Cerebellar nuclear complex (tissue), 1 donor: ENCODE results near the gene KIR3DL2.
"Not testable (repeated sequence)": the region's sequence is repeated elsewhere in the genome, so short reads cannot be mapped to it uniquely, and the experiment has no call there.

Experiments used
- DNase-seq, 2 experiments: peaks; one replicate each; lab custom pipeline; 2025; lab: John Stamatoyannopoulos, UW

KIR3DL2 gene

GRCh38 chr19:54850061-54850640, at the start of gene KIR3DL2:
KIR3DL2 (plus strand) TSS chr19:54850443; CDS start chr19:54850476, 33 bp downstream.
- DNase-seq: not testable (repeated sequence)

GRCh38 chr19:54803410-54803809, 46.8 kb upstream of the KIR3DL2 start, which contains the start of gene KIR2DL4:
KIR2DL4 (plus strand) TSS chr19:54803610; CDS start chr19:54803652, 42 bp downstream.
- DNase-seq: no peak

GRCh38 chr19:54804101-54804500, 46.1 kb upstream of the KIR3DL2 start:
- DNase-seq: no peak

- no peak for DNase-seq
These were observed 45.7 kb upstream of the KIR3DL2 start for GRCh38 chr19:54804571-54804970.

- DNase-seq: no peak
These were observed 44.4 kb upstream of the KIR3DL2 start for GRCh38 chr19:54805665-54806515.

- no peak for DNase-seq
These were observed 43.8 kb upstream of the KIR3DL2 start for GRCh38 chr19:54806516-54806838.

- not testable (repeated sequence) for DNase-seq
These were observed 35.7 kb upstream of the KIR3DL2 start for GRCh38 chr19:54814571-54814970.

- DNase-seq: not testable (repeated sequence)
These were observed 34.0 kb upstream of the KIR3DL2 start, which contains the start of gene KIR3DL1 for GRCh38 chr19:54816251-54816650. KIR3DL1 (plus strand) TSS chr19:54816468.

GRCh38 chr19:54817670-54818536, 32.3 kb upstream of the KIR3DL2 start:
- no peak for DNase-seq

GRCh38 chr19:54824416-54824815, 25.8 kb upstream of the KIR3DL2 start:
- not testable (repeated sequence) for DNase-seq

GRCh38 chr19:54825326-54825725, 24.9 kb upstream of the KIR3DL2 start:
- DNase-seq: not testable (repeated sequence)

GRCh38 chr19:54828064-54828463, 22.2 kb upstream of the KIR3DL2 start:
- DNase-seq: not testable (repeated sequence)

GRCh38 chr19:54832496-54832895, 17.7 kb upstream of the KIR3DL2 start, which contains the start of gene KIR2DS4:
KIR2DS4 (plus strand) TSS chr19:54832676.
- not testable (repeated sequence) for DNase-seq

- DNase-seq: not testable (repeated sequence)
These were observed 15.1 kb upstream of the KIR3DL2 start for GRCh38 chr19:54835126-54835525.

- DNase-seq: not testable (repeated sequence)
These were observed 12.7 kb upstream of the KIR3DL2 start for GRCh38 chr19:54837522-54837921.

GRCh38 chr19:54843171-54843570, 7.1 kb upstream of the KIR3DL2 start:
- not testable (repeated sequence) for DNase-seq

GRCh38 chr19:54850930-54851329, 687 bp downstream of the KIR3DL2 start:
- no peak for DNase-seq

- no peak for DNase-seq
These were observed 1.1 kb downstream of the KIR3DL2 start for GRCh38 chr19:54851353-54851752.

GRCh38 chr19:54855241-54855640, 5.0 kb downstream of the KIR3DL2 start:
- DNase-seq: not testable (repeated sequence)

GRCh38 chr19:54858476-54858875, 8.2 kb downstream of the KIR3DL2 start:
- DNase-seq: not testable (repeated sequence)

GRCh38 chr19:54859421-54859820, 9.2 kb downstream of the KIR3DL2 start:
- DNase-seq: not testable (repeated sequence)

GRCh38 chr19:54863459-54863858, 13.2 kb downstream of the KIR3DL2 start:
- not testable (repeated sequence) for DNase-seq
